Activated CD4-positive, CD25-positive, alpha-beta regulatory T cell treated with anti-CD3 and anti-CD28 coated beads, Interleukin-2, amount 50 U/mL, for 16 hours (primary cell): ENCODE results near the gene THBS3.
"Not testable (repeated sequence)": the region's sequence is repeated elsewhere in the genome, so short reads cannot be mapped to it uniquely, and the experiment has no call there.

ENCODE experiments used
- DNase-seq: peaks from one replicate; pipeline ENCODE4 v3.0.0-alpha.2; 2020; ENCODE audit warnings: low read depth, low spot score

Gene THBS3

GRCh38 chr1:155155996-155156643 lies 51.6 kb downstream of the THBS3 start:
- not testable (repeated sequence) for DNase-seq
